HepG2 (cell line): ENCODE results near the gene PLPPR5. TPM values are rescaled to one million over a fixed set of nuclear protein-coding genes. Genes with fewer than 3 reads are reported as not detected.

Source experiments
- ATAC-seq: fragments of 200-7000 bp; cut with Tn5 transposase; 3 replicates; pipeline ENCODE4 v1.9.1; 2020; ENCODE audit warnings: mild to moderate bottlenecking, moderate library complexity
- BruUV-seq: library from RNA; stranded (reverse); fragments of 400-500 nt; replicated peaks from 2 replicates; lab custom pipeline; 2021; lab: Mats Ljungman, UMichigan
- CTCF ChIA-PET: fragments of 300-600 bp; formaldehyde crosslinking; extraction: SDS; loops from one replicate; lab custom pipeline; 2021; ENCODE audit warnings: low total read pairs, inconsistent platforms, low intra/inter-chr PET ratio; lab: Yijun Ruan, JAX
- POLR2A ChIA-PET: fragments of 350-600 bp; sonication (Branson Sonifier 250); formaldehyde crosslinking; loops from one replicate; lab custom pipeline; 2020; ENCODE audit warnings: antibody characterized with exemption, inconsistent platforms; lab: Yijun Ruan, JAX
- DNase-seq: peaks from one replicate; pipeline ENCODE4 v3.0.0-alpha.2; 2015; ENCODE audit warnings: low spot score
- FAIRE-seq: peaks from 3 replicates; lab custom pipeline; 2011; peaks lifted over from hg19 to GRCh38; lab: Jason Lieb, UNC
- H2AFZ ChIP-seq: one replicate; pipeline ENCODE4 v1.6.1; 2011; ENCODE audit warnings: low read length, inconsistent platforms
- H3K27ac ChIP-seq: fragments of 300-600 bp; 3 replicates; pipeline ENCODE4 v1.8.0; 2011; ENCODE audit warnings: mixed run types, mild to moderate bottlenecking, mixed read lengths, low read length, inconsistent platforms; ENCODE audit not compliant: insufficient read depth; ENCODE audit errors: extremely low read length
- H3K27me3 ChIP-seq, 2 experiments: fragments of 200-600 bp in 1 of 2; 2 replicates in 1 of 2; 3 replicates in 1 of 2; pipeline versions ENCODE4 v1.6.0 to v1.8.0; 2011; ENCODE audit warnings: low read length in 2 of 2, mild to moderate bottlenecking in 2 of 2, moderate library complexity in 2 of 2, inconsistent platforms in 1 of 2; ENCODE audit not compliant: insufficient read depth in 2 of 2, control insufficient read depth in 1 of 2
- H3K36me3 ChIP-seq, 2 experiments: fragments of 200-600 bp in 1 of 2; replicated peaks in 1 of 2; 2 replicates in 1 of 2; 3 replicates in 1 of 2; pipeline versions ENCODE4 v1.5.1 to v1.8.0; 2011; ENCODE audit warnings: low read length in 2 of 2, inconsistent platforms in 1 of 2; ENCODE audit not compliant: insufficient read depth in 2 of 2, control insufficient read depth in 1 of 2
- H3K4me1 ChIP-seq: 2 replicates; pipeline ENCODE4 v1.5.1; 2012; ENCODE audit warnings: low read length, inconsistent platforms; ENCODE audit not compliant: insufficient read depth
- H3K4me2 ChIP-seq: 2 replicates; pipeline ENCODE4 v1.6.0; 2011; ENCODE audit warnings: low read depth, low read length, inconsistent platforms
- H3K4me3 ChIP-seq, 3 experiments: fragments of 200-600 bp in 1 of 3; sonication (generic), shearing (Covaris generic) in 1 of 3; replicated peaks in 1 of 3; 2 replicates each; pipeline ENCODE4 v1.5.1; 2011 to 2016; ENCODE audit warnings: low read length in 3 of 3, inconsistent platforms in 2 of 3, low read depth in 2 of 3, mild to moderate bottlenecking in 2 of 3, control low read depth in 1 of 3, mixed read lengths in 1 of 3; ENCODE audit not compliant: insufficient read depth in 1 of 3
- H3K79me2 ChIP-seq: one replicate; pipeline ENCODE4 v1.6.1; 2011; ENCODE audit warnings: low read length, inconsistent platforms; ENCODE audit not compliant: insufficient read depth
- H3K9ac ChIP-seq: 2 replicates; pipeline ENCODE4 v1.6.0; 2011; ENCODE audit warnings: mild to moderate bottlenecking, low read depth, low read length, inconsistent platforms; ENCODE audit not compliant: insufficient read depth
- H3K9me3 ChIP-seq: 2 replicates; pipeline ENCODE4 v1.5.1; 2012; ENCODE audit warnings: mild to moderate bottlenecking, low read length
- H4K20me1 ChIP-seq: 2 replicates; pipeline ENCODE4 v1.6.0; 2011; ENCODE audit warnings: inconsistent platforms, mild to moderate bottlenecking, low read length, moderate library complexity; ENCODE audit not compliant: insufficient read depth
- HMG20A ChIP-seq: IDR thresholded peaks from 2 replicates; pipeline ENCODE4 v1.6.1; 2016; ENCODE audit warnings: borderline replicate concordance
- MAFF ChIP-seq: IDR thresholded peaks from 2 replicates; pipeline ENCODE4 v1.6.1; 2011; ENCODE audit warnings: low read depth, low read length, improper control_type of control experiment
- MAFK ChIP-seq, 2 experiments: IDR thresholded peaks in 1 of 2; conservative IDR thresholded peaks in 1 of 2; 2 replicates each; pipeline ENCODE4 v1.6.1; 2011; ENCODE audit warnings: improper control_type of control experiment in 2 of 2, low read length in 2 of 2
- MYNN ChIP-seq: sonication (generic); formaldehyde crosslinking; IDR thresholded peaks from 2 replicates; pipeline ENCODE4 v1.4.0; 2020; ENCODE audit warnings: mild to moderate bottlenecking, low read depth, missing genetic modification reagents
- ZNF318 ChIP-seq: sonication (generic); formaldehyde crosslinking; IDR thresholded peaks from 2 replicates; pipeline ENCODE4 v1.4.0; 2020; ENCODE audit warnings: mild to moderate bottlenecking, missing genetic modification reagents
- ZNF75D ChIP-seq: sonication (generic); formaldehyde crosslinking; IDR thresholded peaks from 2 replicates; pipeline ENCODE4 v1.8.1; 2023; ENCODE audit warnings: missing genetic modification reagents, mild to moderate bottlenecking, borderline replicate concordance
- WGBS: methylation state at CpG from one replicate; pipeline ENCODE4 v1.1.6; 2017; ENCODE audit warnings: low lambda C conversion rate; 5-methylcytosine and 5-hydroxymethylcytosine counted together
- in situ Hi-C: cut with HindIII; loops from 2 replicates; pipeline ENCODE4 v1.10.0; 2017; ENCODE audit warnings: low pct_unique_long_range_greater_than_20kb; ENCODE audit not compliant: extremely low pct_ligation_motif_present
- intact Hi-C: fragments of 100-400 bp; cut with micrococcal nuclease; formaldehyde crosslinking; loops from one replicate; pipeline ENCODE4 v1.10.0; 2022; ENCODE audit not compliant: unreplicated experiment
- polyA plus RNA-seq, 8 experiments: library from polyadenylated mRNA; depleted of rRNA in 3 of 8; stranded (reverse) in 7 of 8; unstranded in 1 of 8; fragments of >200 nt; fragmentation: Illumina TruSeq in 4 of 8; extraction: Trizol in 4 of 8; gene quantifications; 2 replicates each; pipeline versions ENCODE4 v1.2.1 to v1.2.3, GENCODE V29; 2011 to 2016; ENCODE audit warnings: low read depth in 4 of 8, missing spikeins in 1 of 8, mixed read lengths in 1 of 8; ENCODE audit not compliant: insufficient read depth in 1 of 8
- total RNA-seq, 5 experiments: library from RNA; depleted of rRNA; stranded (reverse); fragments of >200 nt; fragmentation: Illumina TruSeq; extraction: Trizol; gene quantifications; 2 replicates each; pipeline ENCODE4 v1.2.3, GENCODE V29; 2016; ENCODE audit warnings: low read depth in 1 of 5

The PLPPR5 gene
- total and polyA plus RNA-seq, 2 of the 13 experiments (the other 11 are each of a cell fraction or from before 2014, with no cell fraction given): not detected

- in situ Hi-C loops (loop anchor here (25.0 kb wide), 1 partner anchor 719 kb away; no protein-coding TSS in a partner anchor), intact Hi-C loops (no loop called here)
- Histone ChIP-seq H3K9ac (no peak overlapping the region), H3K27ac (no peak overlapping the region), H3K27me3 (no peaks in the 10 kb centered on the region), H3K4me2 (no peak overlapping the region), H3K4me1 (no peaks in the 10 kb centered on the region), H3K9me3 (no peaks in the 10 kb centered on the region), H3K36me3 (no peaks in the 10 kb centered on the region), H4K20me1 (no peaks in the 10 kb centered on the region), H3K4me3 (no peak overlapping the region), H3K79me2 (no peaks in the 10 kb centered on the region), H2AFZ (no peak overlapping the region)
- WGBS: 0% methylated on average over 3 of the region's 3 CpGs
- ATAC-seq (no peak), DNase-seq (no peak)
- BruUV-seq: no TSS peak
- ChIA-PET CTCF (no interaction called here), POLR2A (no interaction called here)
- TF ChIP-seq ZNF75D (CRISPR knock-in tag): no peak
- no peak for TF ChIP-seq MYNN (CRISPR knock-in tag)
- TF ChIP-seq MAFF: peak; percentile 90
- TF ChIP-seq MAFK (conservative IDR thresholded peaks at IDR 0.05 in 1 of 2, IDR thresholded peaks at IDR 0.05 in 1 of 2; ENCODE audit: low read length in 2 of 2): peak; percentile 88 to 96
- TF ChIP-seq HMG20A (CRISPR knock-in tag): no peak
- TF ChIP-seq ZNF318 (CRISPR knock-in tag): no peak
- TF ChIP-seq, all 625 proteins: peak for 2
- FAIRE-seq: no peak
These were observed 11.8 kb downstream of the PLPPR5 start for GRCh38 chr1:98992844-98993243.
